Activated T-cell treated with anti-CD3 and anti-CD28 coated beads, Interleukin-2, amount 50 U/mL, for 24 hours (primary cell): ENCODE data around the gene ZNF609.
"Not testable (repeated sequence)": the region's sequence is repeated elsewhere in the genome, so short reads cannot be mapped to it uniquely, and the experiment has no call there.

ENCODE experiments used
- DNase-seq: peaks from one replicate; pipeline ENCODE4 v3.0.0-alpha.2; 2020
- H3K27ac Mint-ChIP-seq: 2 replicates; pipeline ENCODE4 v1.8.0; 2020; ENCODE audit warnings: mild to moderate bottlenecking, mixed read lengths
- H3K27me3 Mint-ChIP-seq: 2 replicates; pipeline ENCODE4 v1.8.0; 2020; ENCODE audit warnings: mixed read lengths
- H3K36me3 Mint-ChIP-seq: 2 replicates; pipeline ENCODE4 v1.8.0; 2020; ENCODE audit warnings: low read depth, mixed read lengths
- H3K4me1 Mint-ChIP-seq: 2 replicates; pipeline ENCODE4 v1.8.0; 2020; ENCODE audit warnings: low read depth, mixed read lengths
- H3K4me3 Mint-ChIP-seq: 2 replicates; pipeline ENCODE4 v1.8.0; 2020; ENCODE audit warnings: mild to moderate bottlenecking, moderate library complexity, mixed read lengths
- H3K9me3 Mint-ChIP-seq: 2 replicates; pipeline ENCODE4 v1.8.0; 2020; ENCODE audit warnings: mixed read lengths

The ZNF609 gene

GRCh38 chr15:64635499-64636495 is 175.4 kb downstream of the ZNF609 start:
- Mint-ChIP-seq H3K9me3 (peaks cover 5% of the 10 kb centered on the region), H3K4me3 (no peak overlapping the region), H3K27me3 (no peaks in the 10 kb centered on the region), H3K36me3 (peaks cover 47% of the 10 kb centered on the region), H3K27ac (peak overlapping the region; percentile 89), H3K4me1 (peaks cover 75% of the 10 kb centered on the region)
- no peak for DNase-seq

GRCh38 chr15:64636556-64636955 is 176.2 kb downstream of the ZNF609 start:
- Mint-ChIP-seq H3K27ac (no peak overlapping the region), H3K9me3 (peaks cover 5% of the 10 kb centered on the region), H3K4me1 (peaks cover 75% of the 10 kb centered on the region), H3K36me3 (peaks cover 46% of the 10 kb centered on the region), H3K27me3 (no peaks in the 10 kb centered on the region), H3K4me3 (no peak overlapping the region)
- no peak for DNase-seq

- no peak for DNase-seq
- H3K4me3 Mint-ChIP-seq = no peak overlapping the region
- H3K9me3 Mint-ChIP-seq = peaks cover 5% of the 10 kb centered on the region
- H3K4me1 Mint-ChIP-seq = peaks cover 75% of the 10 kb centered on the region
- H3K36me3 Mint-ChIP-seq = peaks cover 44% of the 10 kb centered on the region
- H3K27me3 Mint-ChIP-seq = no peaks in the 10 kb centered on the region
- no peak overlapping the region for H3K27ac Mint-ChIP-seq
These were observed 177.0 kb downstream of the ZNF609 start for GRCh38 chr15:64637412-64637811.

- H3K4me3 Mint-ChIP-seq = not testable (repeated sequence)
- peak overlapping the region; percentile 69 for H3K27ac Mint-ChIP-seq
These were observed 179.4 kb downstream of the ZNF609 start for GRCh38 chr15:64639744-64640143.

DNA sequence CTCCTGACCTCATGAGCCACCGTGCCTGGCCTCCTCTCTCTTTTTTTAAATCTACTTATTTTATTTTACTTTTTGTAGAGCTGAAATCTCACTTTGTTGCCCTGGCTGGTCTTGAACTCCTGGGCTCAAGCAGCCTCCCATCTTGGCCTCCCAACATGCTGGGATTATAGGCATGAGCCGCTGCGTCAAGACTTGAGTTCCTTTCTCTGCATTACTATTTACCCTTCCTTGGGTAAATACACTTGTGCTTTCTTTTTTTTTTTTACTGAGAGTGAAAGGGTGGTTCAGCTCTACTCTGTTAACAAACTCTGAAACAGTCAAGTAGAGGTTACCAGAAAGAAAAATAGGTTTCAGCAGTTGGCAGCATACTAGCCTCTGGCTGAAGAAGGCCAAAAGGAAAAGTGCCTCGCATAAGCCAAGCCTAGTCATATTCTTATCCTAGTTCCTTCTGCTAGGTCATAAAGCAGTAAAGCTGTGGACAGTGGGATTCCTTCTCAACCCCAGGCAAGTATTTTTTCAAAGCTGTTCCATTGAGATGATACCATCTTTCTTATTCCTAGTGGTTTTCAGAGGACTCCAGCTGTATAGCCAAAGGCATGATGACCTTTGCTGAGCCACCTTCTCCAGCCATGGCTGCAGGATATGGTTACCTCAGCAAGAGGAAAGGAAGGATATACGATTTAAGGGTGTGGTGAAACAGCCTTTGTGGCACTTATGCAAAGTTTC is 179.9 kb downstream of the ZNF609 start:
- Mint-ChIP-seq H3K9me3 (peaks cover 5% of the 10 kb centered on the region), H3K36me3 (peaks cover 49% of the 10 kb centered on the region), H3K4me3 (no peak overlapping the region), H3K27me3 (no peaks in the 10 kb centered on the region), H3K4me1 (peaks cover 59% of the 10 kb centered on the region), H3K27ac (peak overlapping the region; percentile 63)
- no peak for DNase-seq

More at GRCh38 chr15:64639744-64640143, 179.4 kb downstream of the ZNF609 start:
- peaks cover 49% of the 10 kb centered on the region for H3K36me3 Mint-ChIP-seq
- DNase-seq, H3K9me3 Mint-ChIP-seq, H3K27me3 Mint-ChIP-seq: not testable (repeated sequence)
- H3K4me1 Mint-ChIP-seq = peaks cover 65% of the 10 kb centered on the region

DNA sequence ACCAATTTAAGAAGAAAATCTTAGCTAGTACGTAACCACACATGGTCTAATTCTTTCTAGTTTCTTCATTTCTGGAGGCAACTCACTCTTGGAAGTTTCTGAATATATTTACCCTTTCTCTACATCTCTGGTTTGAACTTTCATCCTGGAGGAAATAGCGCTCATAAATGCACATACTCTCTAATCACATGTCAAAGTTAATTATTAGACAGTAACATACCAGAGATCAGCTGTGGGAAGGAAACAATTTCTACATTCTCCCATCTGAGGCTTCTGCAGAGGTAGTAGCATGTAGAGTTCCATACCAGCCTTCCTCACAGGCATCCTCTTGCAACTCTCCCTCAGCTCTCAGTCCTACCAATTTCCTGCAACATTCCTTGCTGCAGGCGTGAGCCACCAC is 182.5 kb downstream of the ZNF609 start:
- Mint-ChIP-seq H3K27ac (no peak overlapping the region), H3K36me3 (peaks cover 43% of the 10 kb centered on the region), H3K4me1 (peaks cover 42% of the 10 kb centered on the region), H3K9me3 (no peaks in the 10 kb centered on the region), H3K27me3 (no peaks in the 10 kb centered on the region), H3K4me3 (no peak overlapping the region)
- DNase-seq = no peak

- H3K4me3 Mint-ChIP-seq = no peak overlapping the region
- DNase-seq = no peak
- no peaks in the 10 kb centered on the region for H3K27me3 Mint-ChIP-seq
- H3K27ac Mint-ChIP-seq = no peak overlapping the region
- H3K4me1 Mint-ChIP-seq = peaks cover 42% of the 10 kb centered on the region
- no peaks in the 10 kb centered on the region for H3K9me3 Mint-ChIP-seq
- H3K36me3 Mint-ChIP-seq = peaks cover 37% of the 10 kb centered on the region
These were observed 183.3 kb downstream of the ZNF609 start for GRCh38 chr15:64643685-64644084.

DNA sequence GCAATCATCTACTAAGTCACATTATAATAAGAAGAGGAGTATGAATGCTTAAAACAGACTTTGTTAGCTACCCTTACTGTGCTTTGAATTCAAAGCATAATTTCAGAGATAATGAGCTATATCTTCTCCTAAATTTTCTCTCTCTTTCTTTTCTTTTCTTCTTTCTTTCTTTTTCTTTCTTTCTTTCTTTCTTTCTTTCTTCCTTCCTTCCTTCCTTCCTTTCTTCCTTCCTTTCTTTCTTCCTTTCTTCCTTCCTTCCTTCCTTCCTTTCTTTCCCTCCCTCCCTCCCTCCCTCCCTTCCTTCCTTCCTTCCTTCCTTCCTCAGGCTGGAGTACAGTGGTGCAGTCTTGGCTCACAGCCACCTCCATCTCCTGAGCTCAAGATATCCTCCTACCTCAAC is 184.4 kb downstream of the ZNF609 start:
- H3K27ac Mint-ChIP-seq, DNase-seq, H3K27me3 Mint-ChIP-seq, H3K4me3 Mint-ChIP-seq, H3K9me3 Mint-ChIP-seq: not testable (repeated sequence)
- H3K4me1 Mint-ChIP-seq = peaks cover 41% of the 10 kb centered on the region
- peaks cover 32% of the 10 kb centered on the region for H3K36me3 Mint-ChIP-seq

DNA sequence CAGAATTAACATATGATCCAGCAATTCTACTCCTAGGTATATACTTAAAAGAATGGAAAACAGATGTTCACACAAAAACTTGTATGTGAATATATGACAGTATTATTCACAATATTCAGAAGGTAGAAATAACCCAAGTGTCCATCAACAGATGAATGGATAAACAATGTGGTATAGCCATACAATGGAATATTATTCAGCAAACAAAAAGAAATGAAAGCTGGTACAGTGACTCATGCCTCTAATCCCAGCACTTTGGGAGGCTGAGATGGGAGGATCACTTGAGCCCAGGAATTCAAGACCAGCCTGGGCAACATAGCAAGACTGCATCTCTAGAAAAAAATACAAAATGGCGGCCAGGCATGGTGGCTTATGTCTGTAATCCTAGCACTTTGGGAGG is 185.6 kb downstream of the ZNF609 start:
- no peak for DNase-seq
- H3K27ac Mint-ChIP-seq = no peak overlapping the region
- peaks cover 36% of the 10 kb centered on the region for H3K4me1 Mint-ChIP-seq
- no peaks in the 10 kb centered on the region for H3K9me3 Mint-ChIP-seq
- H3K4me3 Mint-ChIP-seq = no peak overlapping the region
- peaks cover 27% of the 10 kb centered on the region for H3K36me3 Mint-ChIP-seq
- no peaks in the 10 kb centered on the region for H3K27me3 Mint-ChIP-seq

DNA sequence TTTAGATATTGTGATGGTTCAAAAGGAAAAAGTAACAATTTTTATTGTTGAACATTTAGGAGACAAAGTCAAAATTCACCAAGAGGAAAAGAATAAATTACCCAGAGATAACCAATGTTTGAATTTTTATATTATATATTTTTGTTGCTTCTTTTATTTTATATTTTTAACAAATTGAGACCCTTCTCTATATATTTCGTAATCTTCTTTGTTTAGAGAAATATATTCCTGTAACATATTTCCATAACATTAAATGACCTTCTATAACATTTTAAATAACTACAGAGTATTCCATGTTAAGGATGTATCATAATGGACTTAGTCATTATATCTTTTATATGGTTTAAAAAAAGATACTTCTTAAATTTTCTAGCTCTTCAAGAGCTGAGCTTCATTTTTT is 187.0 kb downstream of the ZNF609 start:
- H3K4me1 Mint-ChIP-seq = peaks cover 42% of the 10 kb centered on the region
- no peaks in the 10 kb centered on the region for H3K27me3 Mint-ChIP-seq
- no peak overlapping the region for H3K4me3 Mint-ChIP-seq
- H3K27ac Mint-ChIP-seq = no peak overlapping the region
- H3K9me3 Mint-ChIP-seq = no peaks in the 10 kb centered on the region
- no peak for DNase-seq
- H3K36me3 Mint-ChIP-seq = peaks cover 20% of the 10 kb centered on the region

DNA sequence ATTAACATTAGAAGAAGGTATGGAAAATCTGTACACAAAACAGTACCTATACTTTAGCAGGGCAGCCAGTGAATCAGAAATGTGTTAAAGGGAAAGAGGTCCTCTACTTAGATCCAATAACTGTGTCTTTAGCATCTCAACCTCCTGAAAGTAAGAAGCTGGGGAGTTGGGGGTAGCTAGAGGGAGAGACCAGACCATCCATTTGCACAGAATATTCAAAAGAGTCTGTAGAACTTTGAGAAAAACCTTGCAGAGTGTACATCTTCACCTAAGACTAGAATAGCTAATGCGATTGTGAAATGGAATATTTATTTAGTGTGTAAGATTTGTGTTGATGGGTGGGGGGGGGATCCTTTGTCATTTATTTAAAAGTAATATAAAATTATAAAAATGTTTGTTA is 190.2 kb downstream of the ZNF609 start:
- no peak for DNase-seq
- peaks cover 8% of the 10 kb centered on the region for H3K36me3 Mint-ChIP-seq
- no peaks in the 10 kb centered on the region for H3K27me3 Mint-ChIP-seq
- no peak overlapping the region for H3K4me3 Mint-ChIP-seq
- peaks cover 46% of the 10 kb centered on the region for H3K4me1 Mint-ChIP-seq
- no peaks in the 10 kb centered on the region for H3K9me3 Mint-ChIP-seq
- H3K27ac Mint-ChIP-seq = peak overlapping the region; percentile 15

GRCh38 chr15:64651601-64652191 is 191.3 kb downstream of the ZNF609 start:
- H3K9me3 Mint-ChIP-seq = no peaks in the 10 kb centered on the region
- H3K4me3 Mint-ChIP-seq = peak overlapping the region; percentile 4
- DNase-seq = peak; percentile 41
- peaks cover 46% of the 10 kb centered on the region for H3K4me1 Mint-ChIP-seq
- H3K36me3 Mint-ChIP-seq = peaks cover 2% of the 10 kb centered on the region
- peak overlapping the region; percentile 75 for H3K27ac Mint-ChIP-seq
- H3K27me3 Mint-ChIP-seq = no peaks in the 10 kb centered on the region

- Mint-ChIP-seq H3K36me3 (peaks cover 5% of the 10 kb centered on the region), H3K4me1 (peaks cover 35% of the 10 kb centered on the region), H3K27ac (no peak overlapping the region), H3K27me3 (no peaks in the 10 kb centered on the region), H3K4me3 (no peak overlapping the region), H3K9me3 (no peaks in the 10 kb centered on the region)
- no peak for DNase-seq
These were observed 193.4 kb downstream of the ZNF609 start for GRCh38 chr15:64653757-64654156.

DNA sequence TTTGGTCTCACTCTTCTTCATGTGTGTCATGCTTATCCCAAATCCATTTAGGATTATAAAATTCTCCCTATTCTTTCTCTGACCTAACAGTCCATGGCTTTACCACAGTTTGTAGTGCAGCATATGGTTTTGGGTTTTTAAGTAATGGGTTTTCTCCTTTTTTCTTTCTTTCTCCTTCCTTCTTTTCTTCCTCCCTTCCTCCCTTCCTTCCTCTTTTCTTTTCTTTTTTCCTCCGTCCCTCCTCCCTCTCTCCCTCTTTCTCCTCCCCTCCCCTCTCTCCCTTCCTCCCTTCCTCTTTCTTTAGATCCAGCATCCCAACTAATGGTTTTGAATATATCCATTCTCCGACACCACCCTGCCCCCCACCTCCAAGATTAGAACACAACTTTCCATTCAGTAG is 196.1 kb downstream of the ZNF609 start:
- Mint-ChIP-seq H3K36me3 (peaks cover 11% of the 10 kb centered on the region), H3K4me1 (peaks cover 21% of the 10 kb centered on the region), H3K9me3 (no peaks in the 10 kb centered on the region), H3K27ac (no peak overlapping the region), H3K4me3 (no peak overlapping the region), H3K27me3 (no peaks in the 10 kb centered on the region)
- DNase-seq = no peak
